ENCODE measurements around the gene NANOGP8. TPM values are rescaled to one million over a fixed set of nuclear protein-coding genes. Genes with fewer than 3 reads are reported as not detected.

Gene NANOGP8
- total and polyA plus RNA-seq, 4 donors = 0.17 TPM; not detected in 3

DNA sequence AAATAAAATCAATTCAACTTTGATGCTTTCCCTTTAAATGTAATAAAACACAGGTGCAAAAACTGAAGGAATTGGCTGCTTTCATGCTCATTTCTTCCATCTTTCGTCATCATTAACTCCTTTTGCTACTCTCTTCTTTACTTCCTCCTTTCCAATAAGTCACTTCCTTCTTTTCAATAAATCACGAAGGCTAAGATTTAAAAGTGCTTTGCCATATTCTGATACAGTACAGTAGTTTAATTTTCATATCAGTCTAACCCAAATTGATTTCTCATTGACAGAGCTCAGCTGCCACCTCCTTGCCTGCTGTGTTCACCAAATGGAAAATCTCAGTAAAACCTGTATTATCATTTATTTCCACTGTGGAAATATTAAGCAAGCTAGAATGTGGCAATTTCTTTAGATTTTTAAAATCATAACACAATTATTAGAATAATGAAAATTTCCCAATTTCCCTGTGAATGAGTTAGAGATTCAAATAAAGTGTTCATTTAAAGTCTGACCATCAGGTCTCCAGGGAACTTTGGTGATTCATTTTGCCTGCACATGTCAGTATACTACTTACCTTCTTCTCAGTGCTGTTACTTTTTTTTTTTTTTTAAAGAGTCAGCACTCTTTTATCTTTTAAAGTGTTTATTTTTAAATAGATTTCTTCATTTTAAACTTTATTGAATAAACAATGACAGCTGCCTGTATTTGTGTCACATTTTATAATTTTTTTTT lies 41.6 kb downstream of the NANOGP8 start:
- no peak overlapping the region for H3K4me3 ChIP-seq (ENCODE audit: low read depth in 1 of 3, low read length in 3 of 3)
- H3K36me3 ChIP-seq (ENCODE audit: control insufficient read depth in 4 of 4, insufficient read depth in 3 of 4, low read depth in 1 of 4, low read length in 3 of 4) = no peaks in the 10 kb centered on the region
- H3K27ac ChIP-seq (ENCODE audit: low read depth in 1 of 2, low read length in 2 of 2) = no peak overlapping the region
- TF ChIP-seq, protein P1, sequence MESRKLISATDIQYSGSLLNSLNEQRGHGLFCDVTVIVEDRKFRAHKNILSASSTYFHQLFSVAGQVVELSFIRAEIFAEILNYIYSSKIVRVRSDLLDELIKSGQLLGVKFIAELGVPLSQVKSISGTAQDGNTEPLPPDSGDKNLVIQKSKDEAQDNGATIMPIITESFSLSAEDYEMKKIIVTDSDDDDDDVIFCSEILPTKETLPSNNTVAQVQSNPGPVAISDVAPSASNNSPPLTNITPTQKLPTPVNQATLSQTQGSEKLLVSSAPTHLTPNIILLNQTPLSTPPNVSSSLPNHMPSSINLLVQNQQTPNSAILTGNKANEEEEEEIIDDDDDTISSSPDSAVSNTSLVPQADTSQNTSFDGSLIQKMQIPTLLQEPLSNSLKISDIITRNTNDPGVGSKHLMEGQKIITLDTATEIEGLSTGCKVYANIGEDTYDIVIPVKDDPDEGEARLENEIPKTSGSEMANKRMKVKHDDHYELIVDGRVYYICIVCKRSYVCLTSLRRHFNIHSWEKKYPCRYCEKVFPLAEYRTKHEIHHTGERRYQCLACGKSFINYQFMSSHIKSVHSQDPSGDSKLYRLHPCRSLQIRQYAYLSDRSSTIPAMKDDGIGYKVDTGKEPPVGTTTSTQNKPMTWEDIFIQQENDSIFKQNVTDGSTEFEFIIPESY (IDR thresholded peaks at IDR 0.05) = no peak
- no peak for TF ChIP-seq SP1 (IDR thresholded peaks at IDR 0.05)
- no peak for TF ChIP-seq RAD21 (IDR thresholded peaks at IDR 0.05)
- TF ChIP-seq JUND (IDR thresholded peaks at IDR 0.05) = no peak
- no peak for TF ChIP-seq FOXA1 (IDR thresholded peaks at IDR 0.05)
- no peak for TF ChIP-seq NR2F2 (IDR thresholded peaks at IDR 0.05)
- no peak for TF ChIP-seq TAF1 (conservative IDR thresholded peaks at IDR 0.05)
- no peak for TF ChIP-seq EGR1 (IDR thresholded peaks at IDR 0.05; ENCODE audit: low read depth in 2 of 2)
- TF ChIP-seq GABPA (IDR thresholded peaks at IDR 0.05 in 1 of 2, conservative IDR thresholded peaks at IDR 0.05 in 1 of 2) = no peak
- TF ChIP-seq, protein P2, sequence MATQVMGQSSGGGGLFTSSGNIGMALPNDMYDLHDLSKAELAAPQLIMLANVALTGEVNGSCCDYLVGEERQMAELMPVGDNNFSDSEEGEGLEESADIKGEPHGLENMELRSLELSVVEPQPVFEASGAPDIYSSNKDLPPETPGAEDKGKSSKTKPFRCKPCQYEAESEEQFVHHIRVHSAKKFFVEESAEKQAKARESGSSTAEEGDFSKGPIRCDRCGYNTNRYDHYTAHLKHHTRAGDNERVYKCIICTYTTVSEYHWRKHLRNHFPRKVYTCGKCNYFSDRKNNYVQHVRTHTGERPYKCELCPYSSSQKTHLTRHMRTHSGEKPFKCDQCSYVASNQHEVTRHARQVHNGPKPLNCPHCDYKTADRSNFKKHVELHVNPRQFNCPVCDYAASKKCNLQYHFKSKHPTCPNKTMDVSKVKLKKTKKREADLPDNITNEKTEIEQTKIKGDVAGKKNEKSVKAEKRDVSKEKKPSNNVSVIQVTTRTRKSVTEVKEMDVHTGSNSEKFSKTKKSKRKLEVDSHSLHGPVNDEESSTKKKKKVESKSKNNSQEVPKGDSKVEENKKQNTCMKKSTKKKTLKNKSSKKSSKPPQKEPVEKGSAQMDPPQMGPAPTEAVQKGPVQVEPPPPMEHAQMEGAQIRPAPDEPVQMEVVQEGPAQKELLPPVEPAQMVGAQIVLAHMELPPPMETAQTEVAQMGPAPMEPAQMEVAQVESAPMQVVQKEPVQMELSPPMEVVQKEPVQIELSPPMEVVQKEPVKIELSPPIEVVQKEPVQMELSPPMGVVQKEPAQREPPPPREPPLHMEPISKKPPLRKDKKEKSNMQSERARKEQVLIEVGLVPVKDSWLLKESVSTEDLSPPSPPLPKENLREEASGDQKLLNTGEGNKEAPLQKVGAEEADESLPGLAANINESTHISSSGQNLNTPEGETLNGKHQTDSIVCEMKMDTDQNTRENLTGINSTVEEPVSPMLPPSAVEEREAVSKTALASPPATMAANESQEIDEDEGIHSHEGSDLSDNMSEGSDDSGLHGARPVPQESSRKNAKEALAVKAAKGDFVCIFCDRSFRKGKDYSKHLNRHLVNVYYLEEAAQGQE (IDR thresholded peaks at IDR 0.05) = no peak
- no peak for TF ChIP-seq HNF4G (IDR thresholded peaks at IDR 0.05)
- no peak for TF ChIP-seq HNF4A (conservative IDR thresholded peaks at IDR 0.05)
- TF ChIP-seq, protein P3, sequence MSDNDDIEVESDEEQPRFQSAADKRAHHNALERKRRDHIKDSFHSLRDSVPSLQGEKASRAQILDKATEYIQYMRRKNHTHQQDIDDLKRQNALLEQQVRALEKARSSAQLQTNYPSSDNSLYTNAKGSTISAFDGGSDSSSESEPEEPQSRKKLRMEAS (IDR thresholded peaks at IDR 0.05) = no peak
- TF ChIP-seq FOXA2 (IDR thresholded peaks at IDR 0.05) = no peak
- no peaks in the 10 kb centered on the region for H3K9me3 ChIP-seq (ENCODE audit: control insufficient read depth in 4 of 4, low read length in 3 of 4)
- 57% methylated on average over 2 of the region's 2 CpGs for WGBS
- no peak for DNase-seq (ENCODE audit: low spot score)
- H3K27me3 ChIP-seq (ENCODE audit: control insufficient read depth in 4 of 4, insufficient read depth in 4 of 4, low read length in 3 of 4) = no peaks in the 10 kb centered on the region
- no peak overlapping the region for H3K9ac ChIP-seq (ENCODE audit: low read depth in 1 of 2, low read length in 2 of 2)
- peaks cover 0 to 1% (median 0%) of the 10 kb centered on the region in 4 donors for H3K4me1 ChIP-seq (ENCODE audit: control insufficient read depth in 4 of 4, insufficient read depth in 4 of 4, low read length in 3 of 4)

DNA sequence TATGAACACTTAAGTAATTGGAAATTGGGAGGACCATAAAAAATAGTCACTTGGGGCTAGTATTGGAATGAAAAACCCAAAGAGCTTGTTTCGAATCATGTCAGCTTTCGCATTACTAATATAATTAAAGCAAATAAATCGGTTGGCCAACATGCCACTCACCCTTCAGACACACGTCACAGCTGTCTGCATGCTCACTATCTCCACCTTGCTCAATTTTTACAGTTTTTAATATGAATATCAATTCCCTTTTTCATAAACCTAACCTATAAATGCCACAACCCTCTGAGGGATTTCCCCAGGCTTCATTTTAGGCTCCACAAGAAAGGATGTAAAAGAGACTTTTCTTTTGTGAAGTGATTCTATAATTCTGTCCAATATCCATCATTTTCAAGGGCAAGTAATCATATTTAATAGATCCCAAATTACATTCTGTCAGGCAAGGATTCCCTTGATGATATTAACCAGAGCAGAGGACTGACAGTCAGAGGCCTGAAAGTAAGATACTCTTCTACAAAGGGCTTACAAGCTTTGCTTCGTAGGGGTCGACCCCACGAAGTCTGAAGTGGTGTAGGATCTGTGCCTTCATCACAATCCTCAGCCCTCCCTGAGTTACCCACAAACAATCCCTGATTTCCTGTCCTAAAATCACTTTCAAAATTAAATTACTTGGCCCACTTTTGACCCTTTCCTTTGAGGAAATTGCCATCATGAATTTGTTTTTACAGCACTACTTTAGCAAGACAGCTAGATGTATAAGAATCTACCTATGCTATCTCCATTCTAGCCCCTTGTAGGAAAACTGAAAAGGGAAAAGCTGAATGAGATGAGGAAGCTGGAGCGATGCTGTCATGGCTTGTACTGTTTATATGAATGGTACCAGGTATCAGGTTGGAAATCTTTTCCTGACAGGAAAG lies 44.5 kb downstream of the NANOGP8 start:
- no peak overlapping the region for H3K27ac ChIP-seq (ENCODE audit: low read depth in 1 of 2, low read length in 2 of 2)
- DNase-seq (ENCODE audit: low spot score) = no peak
- H3K36me3 ChIP-seq (ENCODE audit: control insufficient read depth in 4 of 4, insufficient read depth in 3 of 4, low read depth in 1 of 4, low read length in 3 of 4) = no peaks in the 10 kb centered on the region
- no peaks in the 10 kb centered on the region for H3K9me3 ChIP-seq (ENCODE audit: control insufficient read depth in 4 of 4, low read length in 3 of 4)
- no peak overlapping the region for H3K4me3 ChIP-seq (ENCODE audit: low read depth in 1 of 3, low read length in 3 of 3)
- H3K4me1 ChIP-seq (ENCODE audit: control insufficient read depth in 4 of 4, insufficient read depth in 4 of 4, low read length in 3 of 4) = no peaks in the 10 kb centered on the region
- H3K9ac ChIP-seq (ENCODE audit: low read depth in 1 of 2, low read length in 2 of 2) = no peak overlapping the region
- H3K27me3 ChIP-seq (ENCODE audit: control insufficient read depth in 4 of 4, insufficient read depth in 4 of 4, low read length in 3 of 4) = no peaks in the 10 kb centered on the region
- 86% methylated on average over 8 of the region's 8 CpGs for WGBS
- TF ChIP-seq FOXA1 (IDR thresholded peaks at IDR 0.05) (no peak), FOXA2 (IDR thresholded peaks at IDR 0.05) (no peak), HNF4A (conservative IDR thresholded peaks at IDR 0.05) (no peak), RXRA (IDR thresholded peaks at IDR 0.05) (no peak), YY1 (IDR thresholded peaks at IDR 0.05) (no peak), HNF4G (IDR thresholded peaks at IDR 0.05) (no peak)
- TF ChIP-seq, protein P1 (IDR thresholded peaks at IDR 0.05) = no peak
- TF ChIP-seq, protein P4, sequence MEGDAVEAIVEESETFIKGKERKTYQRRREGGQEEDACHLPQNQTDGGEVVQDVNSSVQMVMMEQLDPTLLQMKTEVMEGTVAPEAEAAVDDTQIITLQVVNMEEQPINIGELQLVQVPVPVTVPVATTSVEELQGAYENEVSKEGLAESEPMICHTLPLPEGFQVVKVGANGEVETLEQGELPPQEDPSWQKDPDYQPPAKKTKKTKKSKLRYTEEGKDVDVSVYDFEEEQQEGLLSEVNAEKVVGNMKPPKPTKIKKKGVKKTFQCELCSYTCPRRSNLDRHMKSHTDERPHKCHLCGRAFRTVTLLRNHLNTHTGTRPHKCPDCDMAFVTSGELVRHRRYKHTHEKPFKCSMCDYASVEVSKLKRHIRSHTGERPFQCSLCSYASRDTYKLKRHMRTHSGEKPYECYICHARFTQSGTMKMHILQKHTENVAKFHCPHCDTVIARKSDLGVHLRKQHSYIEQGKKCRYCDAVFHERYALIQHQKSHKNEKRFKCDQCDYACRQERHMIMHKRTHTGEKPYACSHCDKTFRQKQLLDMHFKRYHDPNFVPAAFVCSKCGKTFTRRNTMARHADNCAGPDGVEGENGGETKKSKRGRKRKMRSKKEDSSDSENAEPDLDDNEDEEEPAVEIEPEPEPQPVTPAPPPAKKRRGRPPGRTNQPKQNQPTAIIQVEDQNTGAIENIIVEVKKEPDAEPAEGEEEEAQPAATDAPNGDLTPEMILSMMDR (IDR thresholded peaks at IDR 0.05; ENCODE audit: low read depth, low read length, missing input control) = no peak
